GM06990 (cell line): Measurements from ENCODE around the gene DGKB.

ENCODE experiments used
- DNase-seq: peaks from one replicate; pipeline ENCODE4 v3.0.0-alpha.2; 2011; ENCODE audit not compliant: insufficient read length; ENCODE audit errors: extremely low read depth
- H3K27me3 ChIP-seq: replicated peaks from 2 replicates; pipeline ENCODE4 v1.6.0; 2011; ENCODE audit warnings: low read length; ENCODE audit not compliant: control insufficient read depth, insufficient read depth
- H3K36me3 ChIP-seq: 2 replicates; pipeline ENCODE4 v1.5.1; 2011; ENCODE audit warnings: low read length; ENCODE audit not compliant: control insufficient read depth, insufficient read depth
- H3K4me3 ChIP-seq: replicated peaks from 2 replicates; pipeline ENCODE4 v1.5.1; 2011; ENCODE audit warnings: low read depth, mild to moderate bottlenecking, control low read depth, low read length
- TF ChIP-seq, protein P1 (sequence below): IDR thresholded peaks from 2 replicates; pipeline ENCODE4 v1.5.1; 2011; ENCODE audit warnings: low read length, control low read depth, mild to moderate bottlenecking, inconsistent platforms; ENCODE audit not compliant: insufficient read depth, poor library complexity, severe bottlenecking

DGKB gene

DNA sequence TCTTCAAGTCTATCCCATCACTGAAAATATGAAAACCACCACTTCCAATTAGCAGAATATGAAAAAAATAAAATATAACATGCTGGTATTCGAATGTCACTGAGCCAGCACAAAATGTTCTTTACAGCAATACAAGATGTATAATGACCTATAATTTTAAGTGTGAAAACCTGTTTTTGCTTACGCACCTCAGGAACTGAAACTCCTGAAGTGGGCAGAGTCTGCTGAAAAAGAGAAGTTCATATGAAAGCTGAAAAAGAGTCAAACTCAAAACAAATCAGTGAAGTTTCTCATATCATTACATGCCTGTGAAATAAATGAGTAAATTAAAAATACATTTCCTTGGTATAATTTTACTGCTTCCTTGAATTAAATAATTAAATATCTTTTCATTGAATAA is 272.5 kb downstream of the DGKB start:
- DNase-seq, result no peak
- no peaks in the 10 kb centered on the region for H3K27me3 ChIP-seq
- TF ChIP-seq, protein P1, sequence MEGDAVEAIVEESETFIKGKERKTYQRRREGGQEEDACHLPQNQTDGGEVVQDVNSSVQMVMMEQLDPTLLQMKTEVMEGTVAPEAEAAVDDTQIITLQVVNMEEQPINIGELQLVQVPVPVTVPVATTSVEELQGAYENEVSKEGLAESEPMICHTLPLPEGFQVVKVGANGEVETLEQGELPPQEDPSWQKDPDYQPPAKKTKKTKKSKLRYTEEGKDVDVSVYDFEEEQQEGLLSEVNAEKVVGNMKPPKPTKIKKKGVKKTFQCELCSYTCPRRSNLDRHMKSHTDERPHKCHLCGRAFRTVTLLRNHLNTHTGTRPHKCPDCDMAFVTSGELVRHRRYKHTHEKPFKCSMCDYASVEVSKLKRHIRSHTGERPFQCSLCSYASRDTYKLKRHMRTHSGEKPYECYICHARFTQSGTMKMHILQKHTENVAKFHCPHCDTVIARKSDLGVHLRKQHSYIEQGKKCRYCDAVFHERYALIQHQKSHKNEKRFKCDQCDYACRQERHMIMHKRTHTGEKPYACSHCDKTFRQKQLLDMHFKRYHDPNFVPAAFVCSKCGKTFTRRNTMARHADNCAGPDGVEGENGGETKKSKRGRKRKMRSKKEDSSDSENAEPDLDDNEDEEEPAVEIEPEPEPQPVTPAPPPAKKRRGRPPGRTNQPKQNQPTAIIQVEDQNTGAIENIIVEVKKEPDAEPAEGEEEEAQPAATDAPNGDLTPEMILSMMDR, result no peak
- H3K36me3 ChIP-seq, result no peaks in the 10 kb centered on the region
- no peak overlapping the region for H3K4me3 ChIP-seq

DNA sequence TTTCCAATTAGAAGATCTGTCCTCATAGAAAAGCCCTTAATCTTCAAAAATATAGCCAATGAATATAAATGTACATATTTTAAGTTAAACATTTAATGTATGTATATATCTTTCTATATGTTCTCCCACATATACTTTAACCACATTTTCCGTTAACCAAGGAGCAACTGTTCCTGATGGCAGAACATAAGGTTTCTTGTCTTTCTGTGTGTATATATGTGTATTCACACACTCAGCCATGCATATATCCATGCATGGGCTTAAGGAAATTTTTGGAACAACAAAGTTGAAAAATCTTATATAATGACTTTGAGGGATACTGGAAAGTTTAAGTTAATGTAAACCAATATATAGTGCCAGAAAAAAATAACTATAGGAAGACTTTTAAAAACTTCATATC is 274.0 kb downstream of the DGKB start:
- no peak for DNase-seq
- Histone ChIP-seq H3K4me3 (no peak overlapping the region), H3K27me3 (no peaks in the 10 kb centered on the region), H3K36me3 (no peaks in the 10 kb centered on the region)
- TF ChIP-seq, protein P1, result no peak

DNA sequence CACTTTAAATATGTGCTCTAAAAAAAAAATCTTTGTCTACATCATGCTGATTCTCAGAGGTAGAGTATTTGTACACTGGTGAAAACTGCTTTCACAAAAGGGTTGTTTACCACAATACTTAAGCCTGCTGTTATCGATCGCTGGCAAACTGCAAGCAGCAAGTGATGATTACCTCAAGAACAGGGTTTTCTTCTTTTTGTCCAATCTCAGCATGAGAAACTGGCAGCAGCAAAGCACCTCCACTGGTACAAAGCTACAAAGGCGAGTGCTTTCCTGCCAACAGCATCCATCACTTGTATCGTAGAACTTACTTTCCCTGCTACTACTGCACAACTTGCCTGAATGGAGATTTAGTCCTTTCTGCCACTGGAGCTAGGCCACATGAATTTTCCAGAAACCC is 276.5 kb downstream of the DGKB start:
- H3K27me3 ChIP-seq, result no peaks in the 10 kb centered on the region
- TF ChIP-seq, protein P1, result no peak
- H3K4me3 ChIP-seq, result no peak overlapping the region
- DNase-seq, result no peak
- no peaks in the 10 kb centered on the region for H3K36me3 ChIP-seq

DNA sequence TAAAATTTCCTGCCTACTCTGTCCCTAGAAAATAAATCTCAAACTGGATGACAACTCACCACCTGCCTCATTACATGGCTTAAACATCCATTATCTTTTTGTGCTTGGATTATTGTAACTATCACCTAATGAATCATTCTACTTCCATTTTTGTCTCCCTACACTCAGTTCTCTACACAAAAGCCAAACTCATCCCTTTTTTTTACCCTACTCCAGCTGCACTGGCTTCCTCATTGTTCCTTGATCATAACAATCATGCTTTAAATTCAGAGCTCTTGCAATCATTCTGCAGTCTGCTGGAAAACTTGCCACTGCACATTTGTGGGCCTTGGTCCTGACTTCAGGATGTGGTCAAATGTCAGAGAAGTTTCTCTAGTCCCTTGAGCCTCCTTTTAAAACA is 280.0 kb downstream of the DGKB start:
- Histone ChIP-seq H3K36me3 (no peaks in the 10 kb centered on the region), H3K27me3 (no peaks in the 10 kb centered on the region), H3K4me3 (no peak overlapping the region)
- DNase-seq, result no peak
- TF ChIP-seq, protein P1, result no peak

DNA sequence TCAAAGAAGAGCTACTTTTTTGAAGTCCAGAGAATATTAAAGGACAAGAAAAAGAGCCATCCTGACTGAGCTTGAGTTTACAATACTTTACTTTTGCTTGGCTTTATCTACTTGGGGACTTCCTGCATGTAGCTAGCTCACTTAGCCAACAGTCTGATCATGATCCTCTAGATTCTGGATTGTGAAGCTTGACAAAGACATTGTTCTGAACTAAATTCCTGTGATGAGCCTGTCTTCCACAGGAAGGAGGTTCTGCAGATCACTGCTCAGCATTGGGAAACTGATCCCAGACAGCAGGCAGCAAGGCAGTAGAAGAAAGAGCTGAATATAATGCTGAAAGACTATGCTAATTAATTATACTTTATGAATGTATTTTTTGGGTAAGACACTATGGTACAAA is 296.4 kb downstream of the DGKB start:
- Histone ChIP-seq H3K36me3 (no peaks in the 10 kb centered on the region), H3K27me3 (no peaks in the 10 kb centered on the region), H3K4me3 (no peak overlapping the region)
- TF ChIP-seq, protein P1, result no peak
- no peak for DNase-seq

DNA sequence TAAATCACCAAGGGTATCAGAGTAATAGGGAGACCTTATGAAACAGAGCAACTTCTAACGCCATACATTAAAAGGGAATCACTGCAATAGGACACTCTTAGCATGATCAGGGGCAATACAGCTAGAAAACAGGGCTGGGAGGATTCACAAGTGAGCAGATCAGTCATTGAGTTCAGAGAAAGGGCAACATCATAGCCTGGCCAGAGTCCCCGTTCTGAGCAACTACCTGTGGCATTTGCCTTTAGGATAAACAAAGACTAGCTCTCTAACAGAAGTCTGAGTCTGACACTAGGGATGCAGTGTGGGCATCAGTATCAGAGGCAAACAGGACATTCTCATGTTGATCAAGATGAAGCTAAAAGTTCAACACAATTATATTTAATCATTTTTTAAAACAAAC is 297.9 kb downstream of the DGKB start:
- DNase-seq, result no peak
- no peaks in the 10 kb centered on the region for H3K36me3 ChIP-seq
- no peak overlapping the region for H3K4me3 ChIP-seq
- TF ChIP-seq, protein P1, result no peak
- no peaks in the 10 kb centered on the region for H3K27me3 ChIP-seq
